WTC11 (cell line): ENCODE results near the gene EMP1. TPM values are rescaled to one million over a fixed set of nuclear protein-coding genes. Genes with fewer than 3 reads are reported as not detected.
"Not testable (repeated sequence)": the region's sequence is repeated elsewhere in the genome, so short reads cannot be mapped to it uniquely, and the experiment has no call there.

Experiments
- ATAC-seq: fragments of 200-7000 bp; cut with Tn5 transposase; 2 replicates; pipeline ENCODE4 v1.10.0; 2021; ENCODE audit warnings: mild to moderate bottlenecking, moderate library complexity
- CTCF ChIA-PET: fragments of 300-600 bp; sonication (Branson Sonifier 250); formaldehyde crosslinking; loops from one replicate; lab custom pipeline; 2021; ENCODE audit warnings: antibody characterized with exemption; lab: Charles Lee
- POLR2A ChIA-PET: fragments of 350-600 bp; sonication (Branson Sonifier 250); formaldehyde crosslinking; loops from one replicate; lab custom pipeline; 2021; ENCODE audit warnings: antibody characterized with exemption; lab: Charles Lee
- DNase-seq: peaks from one replicate; pipeline ENCODE4 v3.0.0; 2021; ENCODE audit warnings: low spot score
- H3K27ac Mint-ChIP-seq: 2 replicates; pipeline ENCODE4 v1.8.0; 2021; ENCODE audit warnings: mixed read lengths
- H3K27me3 Mint-ChIP-seq: 2 replicates; pipeline ENCODE4 v1.8.0; 2021; ENCODE audit warnings: low read depth, mild to moderate bottlenecking, moderate library complexity, mixed read lengths
- H3K36me3 Mint-ChIP-seq: 2 replicates; pipeline ENCODE4 v1.8.0; 2021; ENCODE audit warnings: mixed read lengths
- H3K4me1 Mint-ChIP-seq: 2 replicates; pipeline ENCODE4 v1.8.0; 2022; ENCODE audit warnings: mixed read lengths
- H3K4me3 Mint-ChIP-seq: 2 replicates; pipeline ENCODE4 v1.8.0; 2021; ENCODE audit warnings: mild to moderate bottlenecking, moderate library complexity, mixed read lengths
- H3K9me3 Mint-ChIP-seq: 2 replicates; pipeline ENCODE4 v1.8.0; 2021; ENCODE audit warnings: mixed read lengths
- CBFB ChIP-seq: sonication (generic); formaldehyde crosslinking; IDR thresholded peaks from 2 replicates; pipeline ENCODE4 v1.8.1; 2022; ENCODE audit warnings: mild to moderate bottlenecking, low read depth, missing genetic modification reagents
- FOXK1 ChIP-seq: sonication (generic); formaldehyde crosslinking; IDR thresholded peaks from 2 replicates; pipeline ENCODE4 v1.8.0; 2022; ENCODE audit warnings: mild to moderate bottlenecking, moderate library complexity, missing genetic modification reagents
- GABPB1 ChIP-seq: sonication (generic); formaldehyde crosslinking; IDR thresholded peaks from 2 replicates; pipeline ENCODE4 v1.8.1; 2023; ENCODE audit warnings: mild to moderate bottlenecking, missing genetic modification reagents
- GRHL2 ChIP-seq: fragments of 250-450 bp; sonication (Bioruptor Pico); IDR thresholded peaks from 2 replicates; pipeline ENCODE4 v1.8.0; 2022; ENCODE audit warnings: mild to moderate bottlenecking, moderate library complexity; ENCODE audit not compliant: insufficient replicate concordance, severe bottlenecking
- JAZF1 ChIP-seq: fragments of 250-450 bp; sonication (Bioruptor Pico); IDR thresholded peaks from 2 replicates; pipeline ENCODE4 v1.9.0; 2021; ENCODE audit warnings: moderate library complexity, mild to moderate bottlenecking, inconsistent platforms
- MXD4 ChIP-seq: fragments of 250-450 bp; sonication (Bioruptor Pico); IDR thresholded peaks from 2 replicates; pipeline ENCODE4 v1.8.0; 2021; ENCODE audit warnings: mild to moderate bottlenecking, moderate library complexity, borderline replicate concordance
- NFYB ChIP-seq: sonication (generic); formaldehyde crosslinking; conservative IDR thresholded peaks from 2 replicates; pipeline ENCODE4 v1.8.0; 2022; ENCODE audit warnings: low read depth, missing genetic modification reagents
- RELA ChIP-seq: sonication (generic); formaldehyde crosslinking; IDR thresholded peaks from 2 replicates; pipeline ENCODE4 v1.8.1; 2022; ENCODE audit warnings: missing genetic modification reagents, mild to moderate bottlenecking, borderline replicate concordance
- SOX15 ChIP-seq: fragments of 250-450 bp; sonication (Bioruptor Pico); IDR thresholded peaks from 2 replicates; pipeline ENCODE4 v1.9.0; 2021; ENCODE audit warnings: mild to moderate bottlenecking
- TCF7 ChIP-seq: sonication (generic); formaldehyde crosslinking; IDR thresholded peaks from 2 replicates; pipeline ENCODE4 v1.8.0; 2022; ENCODE audit warnings: mild to moderate bottlenecking, low read depth, missing genetic modification reagents, moderate library complexity
- ZNF138 ChIP-seq: sonication (generic); formaldehyde crosslinking; conservative IDR thresholded peaks from 2 replicates; pipeline ENCODE4 v1.8.1; 2022; ENCODE audit warnings: mild to moderate bottlenecking, moderate library complexity, missing genetic modification reagents
- ZNF512 ChIP-seq: sonication (generic); formaldehyde crosslinking; IDR thresholded peaks from 2 replicates; pipeline ENCODE4 v1.8.1; 2022; ENCODE audit warnings: missing genetic modification reagents, borderline replicate concordance
- ZSCAN18 ChIP-seq: fragments of 250-450 bp; sonication (Bioruptor Pico); IDR thresholded peaks from 2 replicates; pipeline ENCODE4 v2.1.2; 2022; ENCODE audit warnings: mild to moderate bottlenecking, moderate library complexity
- total RNA-seq: library from RNA; stranded (reverse); gene quantifications from 3 replicates; pipeline ENCODE4 v1.2.3, GENCODE V29; 2021

The EMP1 gene
- total RNA-seq, 1 experiment from 2014 or later = 1.4 TPM

- POLR2A ChIA-PET = interaction anchor here (0.6 kb wide), 1 partner anchor 178 kb away, joined by 3 read pairs; no protein-coding TSS in a partner anchor
Observed at GRCh38 chr12:13257356-13257875, 60.9 kb downstream of the EMP1 start.

GRCh38 chr12:13258197-13258596, 61.7 kb downstream of the EMP1 start:
- ATAC-seq = no peak
- Mint-ChIP-seq H3K4me1 (peaks cover 32% of the 10 kb centered on the region), H3K27ac (no peak overlapping the region)
- POLR2A ChIA-PET = no interaction called here
- no peak for TF ChIP-seq NFYB (CRISPR knock-in tag)
- TF ChIP-seq GRHL2 (CRISPR knock-in tag) = no peak
- TF ChIP-seq FOXK1 (CRISPR knock-in tag) = no peak
- no peak for TF ChIP-seq JAZF1
- TF ChIP-seq ZSCAN18 = no peak
- TF ChIP-seq, all 79 proteins: peak for 0
- Mint-ChIP-seq H3K36me3 (peaks cover 4% of the 10 kb centered on the region; the same call in 1 of the 2 replicates), H3K9me3 (peaks cover 5% of the 10 kb centered on the region), H3K27me3 (peaks cover 10% of the 10 kb centered on the region), H3K4me3 (no peak overlapping the region)
- no peak for DNase-seq
- CTCF ChIA-PET = interaction anchor here (1.4 to 1.7 kb wide), 2 partner anchors 9 to 104 kb away, joined by 3 to 5 read pairs; no protein-coding TSS in a partner anchor

More at GRCh38 chr12:13257356-13257875, 60.9 kb downstream of the EMP1 start:
- no peaks in the 10 kb centered on the region for H3K36me3 Mint-ChIP-seq
- H3K9me3 Mint-ChIP-seq = no peaks in the 10 kb centered on the region
- CTCF ChIA-PET = interaction anchor here (0.6 to 3.8 kb wide), 10 partner anchors 9 to 725 kb away, joined by 3 to 65 read pairs (median 10); partner anchors contain the start of gene GRIN2B
- TF ChIP-seq ZNF138 (CRISPR knock-in tag) (no peak), ZNF512 (CRISPR knock-in tag) (no peak), SOX15 (CRISPR knock-in tag) (no peak), RELA (CRISPR knock-in tag) (no peak), MXD4 (no peak), JAZF1 (no peak), GABPB1 (no peak), CBFB (CRISPR knock-in tag) (no peak)
- TF ChIP-seq, all 79 proteins: peak for 0
- DNase-seq (no peak), ATAC-seq (no peak)
- Mint-ChIP-seq H3K27me3 (peaks cover 18% of the 10 kb centered on the region), H3K4me3 (no peak overlapping the region), H3K4me1 (peaks cover 32% of the 10 kb centered on the region), H3K27ac (no peak overlapping the region)

GRCh38 chr12:13258717-13259119, 62.2 kb downstream of the EMP1 start:
- H3K4me1 Mint-ChIP-seq = peaks cover 33% of the 10 kb centered on the region
- TF ChIP-seq FOXK1 (CRISPR knock-in tag) = no peak
- TF ChIP-seq SOX15 (CRISPR knock-in tag) = no peak
- no peak for TF ChIP-seq TCF7 (CRISPR knock-in tag)
- POLR2A ChIA-PET = no interaction called here
- no peak overlapping the region for H3K4me3 Mint-ChIP-seq
- peaks cover 10% of the 10 kb centered on the region for H3K9me3 Mint-ChIP-seq
- CTCF ChIA-PET = interaction anchor here (1.7 kb wide), 1 partner anchor 103 kb away, joined by 5 read pairs; no protein-coding TSS in a partner anchor
- H3K27ac Mint-ChIP-seq = no peak overlapping the region
- ATAC-seq (no peak), DNase-seq (no peak)
- H3K36me3 Mint-ChIP-seq = peaks cover 10% of the 10 kb centered on the region; the same call in 1 of the 2 replicates
- peaks cover 9% of the 10 kb centered on the region for H3K27me3 Mint-ChIP-seq

GRCh38 chr12:13259625-13260024, 63.1 kb downstream of the EMP1 start:
- peaks cover 33% of the 10 kb centered on the region for H3K4me1 Mint-ChIP-seq
- H3K27me3 Mint-ChIP-seq, POLR2A ChIA-PET, H3K4me3 Mint-ChIP-seq, CTCF ChIA-PET, ATAC-seq, DNase-seq, H3K27ac Mint-ChIP-seq: not testable (repeated sequence)
- peaks cover 19% of the 10 kb centered on the region for H3K9me3 Mint-ChIP-seq
- peaks cover 19% of the 10 kb centered on the region; the same call in 1 of the 2 replicates for H3K36me3 Mint-ChIP-seq

- ATAC-seq, DNase-seq, H3K4me3 Mint-ChIP-seq, POLR2A ChIA-PET, H3K27me3 Mint-ChIP-seq, H3K27ac Mint-ChIP-seq: not testable (repeated sequence)
- CTCF ChIA-PET = interaction anchor here (0.9 to 2.3 kb wide), 4 partner anchors 10 to 714 kb away, joined by 3 to 19 read pairs (median 4); no protein-coding TSS in a partner anchor
- peaks cover 29% of the 10 kb centered on the region for H3K9me3 Mint-ChIP-seq
- peaks cover 27% of the 10 kb centered on the region for H3K4me1 Mint-ChIP-seq
- H3K36me3 Mint-ChIP-seq = peaks cover 24% of the 10 kb centered on the region; the same call in 1 of the 2 replicates
Observed at GRCh38 chr12:13267826-13268225, 71.3 kb downstream of the EMP1 start.
